ENCODE measurements around the gene KLK15.
"Not testable (repeated sequence)": the region's sequence is repeated elsewhere in the genome, so short reads cannot be mapped to it uniquely, and the experiment has no call there.

The KLK15 gene

GRCh38 chr19:50822661-50823208 is 10.6 kb downstream of the KLK15 start:
- in situ Hi-C loops (cut with MboI; ENCODE audit: low sequenced_read_pairs), result no loop called here

GRCh38 chr19:50821622-50822021 is 11.8 kb downstream of the KLK15 start:
- in situ Hi-C loops (cut with MboI; ENCODE audit: low sequenced_read_pairs), result no loop called here

- in situ Hi-C loops (cut with MboI; ENCODE audit: low sequenced_read_pairs), result no loop called here
Measured at GRCh38 chr19:50821248-50821612, 12.1 kb downstream of the KLK15 start.

GRCh38 chr19:50820549-50821247 is 12.7 kb downstream of the KLK15 start:
- in situ Hi-C loops (cut with MboI; ENCODE audit: low sequenced_read_pairs), result no loop called here

GRCh38 chr19:50820086-50820485 is 13.3 kb downstream of the KLK15 start:
- in situ Hi-C loops (cut with MboI; ENCODE audit: low sequenced_read_pairs), result no loop called here

DNA sequence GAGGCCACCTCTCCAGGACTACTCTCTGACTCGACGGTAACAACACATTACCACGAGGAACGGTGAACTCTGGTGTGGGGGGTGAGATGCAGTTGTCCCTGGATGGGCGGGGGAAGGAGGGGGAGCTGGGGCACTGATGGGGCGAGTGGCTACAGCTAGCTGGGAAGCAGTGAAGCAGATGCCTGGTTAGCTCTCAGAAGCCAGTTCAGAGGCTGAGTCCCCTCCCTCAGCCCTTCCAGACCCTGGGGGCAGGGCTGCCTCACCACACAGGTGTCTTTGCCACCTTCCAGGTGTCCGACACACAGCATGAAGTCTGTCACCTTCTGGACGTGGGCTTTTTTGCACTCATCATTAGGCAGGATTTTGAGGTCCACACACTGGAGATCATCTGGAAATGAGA is 13.7 kb downstream of the KLK15 start:
- in situ Hi-C loops (cut with MboI; ENCODE audit: low sequenced_read_pairs), result no loop called here

GRCh38 chr19:50818859-50819472 is 14.4 kb downstream of the KLK15 start:
- in situ Hi-C loops (cut with MboI; ENCODE audit: low sequenced_read_pairs), result no loop called here

DNA sequence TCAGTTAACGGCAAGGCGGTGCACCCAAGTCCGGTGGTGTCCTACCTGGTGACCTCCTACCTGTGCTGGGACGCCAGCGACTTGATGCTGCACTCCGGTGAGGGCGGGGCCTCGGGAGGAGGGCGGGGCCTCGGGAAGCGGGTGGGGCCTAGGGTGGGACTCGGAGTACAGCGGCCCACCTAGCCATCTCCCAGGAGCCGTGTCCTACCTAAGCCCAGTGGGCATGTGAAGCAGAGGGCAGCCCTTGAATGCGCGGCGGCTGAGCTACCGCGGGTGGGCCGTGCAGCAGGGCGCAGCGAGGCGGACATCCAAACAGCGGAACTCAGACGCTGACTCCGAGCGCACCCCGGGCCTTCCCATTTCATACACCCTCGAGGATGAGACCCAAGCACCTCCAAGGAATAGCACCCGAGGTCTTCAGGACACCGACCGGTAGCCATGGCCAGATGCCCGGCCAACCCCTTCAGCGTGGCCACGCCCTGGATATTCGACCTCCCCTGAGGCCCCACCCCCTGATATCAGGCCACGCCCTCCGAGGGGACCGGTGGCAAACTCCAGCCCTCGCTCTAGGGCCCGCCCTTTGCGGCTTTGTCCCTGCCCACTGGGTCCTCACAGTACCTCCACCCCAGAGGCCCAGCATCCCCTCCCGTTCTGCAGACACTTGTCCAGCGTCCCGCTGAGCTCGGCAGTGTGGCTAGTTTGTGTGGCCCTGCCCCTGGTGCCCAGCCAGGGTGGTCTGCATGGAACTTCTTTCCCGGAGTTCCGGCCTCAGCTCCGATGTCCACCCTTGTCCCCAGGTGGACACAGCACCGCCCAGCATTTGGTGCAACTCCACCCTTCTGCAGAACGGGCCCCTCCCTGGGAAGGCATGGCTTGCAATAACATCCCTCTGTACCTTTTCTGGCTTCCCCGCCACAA is 15.2 kb downstream of the KLK15 start:
- in situ Hi-C loops (cut with MboI; ENCODE audit: low sequenced_read_pairs), result no loop called here

GRCh38 chr19:50815439-50815838 is 17.9 kb downstream of the KLK15 start:
- in situ Hi-C loops (cut with MboI; ENCODE audit: low sequenced_read_pairs), result no loop called here

DNA sequence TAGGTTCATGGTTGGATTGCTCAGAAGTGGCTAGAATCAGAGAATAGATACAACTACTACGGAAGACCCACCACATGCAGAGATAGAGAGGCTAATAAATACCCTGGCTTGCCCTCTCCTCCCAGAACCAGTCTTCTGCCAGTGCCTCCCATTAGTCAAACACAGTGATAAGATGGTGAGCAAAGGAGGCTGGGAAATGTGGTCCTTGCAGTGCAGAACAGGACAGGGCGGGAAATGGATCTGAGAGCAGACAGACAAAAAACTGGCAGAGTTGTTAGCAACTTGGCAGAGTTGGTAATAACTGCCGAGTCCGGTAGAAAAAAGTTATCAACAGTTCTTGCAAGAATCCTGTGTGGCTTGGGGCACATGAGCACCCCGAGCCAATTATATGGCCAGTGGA is 18.5 kb downstream of the KLK15 start:
- in situ Hi-C loops (cut with MboI; ENCODE audit: low sequenced_read_pairs), result no loop called here

- in situ Hi-C loops (cut with MboI; ENCODE audit: low sequenced_read_pairs), result no loop called here
Measured at GRCh38 chr19:50812474-50812873, 20.9 kb downstream of the KLK15 start.

GRCh38 chr19:50811622-50812238 is 21.6 kb downstream of the KLK15 start:
- in situ Hi-C loops (cut with MboI; ENCODE audit: low sequenced_read_pairs), result not testable (repeated sequence)

DNA sequence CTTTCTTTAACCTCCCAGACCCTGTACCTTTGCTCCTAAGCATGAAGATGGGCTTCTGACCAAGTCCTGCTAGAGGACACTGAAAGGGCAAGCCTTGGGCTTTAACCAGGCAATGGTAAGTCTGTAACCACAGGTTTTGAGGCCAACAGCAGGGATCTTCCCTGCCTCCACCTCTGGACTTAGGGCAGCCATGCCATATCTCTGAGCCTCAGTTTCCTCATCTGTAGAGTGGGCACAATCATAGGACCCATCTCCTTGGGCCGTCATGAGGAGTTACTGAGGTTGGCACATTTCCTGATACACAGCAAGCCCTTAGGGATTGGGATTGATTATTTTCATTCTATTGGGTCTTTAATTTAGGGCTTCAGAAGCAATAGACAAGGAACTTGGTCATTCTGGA is 24.5 kb downstream of the KLK15 start:
- in situ Hi-C loops (cut with MboI; ENCODE audit: low sequenced_read_pairs), result no loop called here

- in situ Hi-C loops (cut with MboI; ENCODE audit: low sequenced_read_pairs), result no loop called here
Measured at GRCh38 chr19:50804420-50805272, 28.7 kb downstream of the KLK15 start.

GRCh38 chr19:50803633-50804419 is 29.5 kb downstream of the KLK15 start:
- in situ Hi-C loops (cut with MboI; ENCODE audit: low sequenced_read_pairs), result no loop called here

GRCh38 chr19:50801107-50801506 is 32.3 kb downstream of the KLK15 start:
- in situ Hi-C loops (cut with MboI; ENCODE audit: low sequenced_read_pairs), result no loop called here

DNA sequence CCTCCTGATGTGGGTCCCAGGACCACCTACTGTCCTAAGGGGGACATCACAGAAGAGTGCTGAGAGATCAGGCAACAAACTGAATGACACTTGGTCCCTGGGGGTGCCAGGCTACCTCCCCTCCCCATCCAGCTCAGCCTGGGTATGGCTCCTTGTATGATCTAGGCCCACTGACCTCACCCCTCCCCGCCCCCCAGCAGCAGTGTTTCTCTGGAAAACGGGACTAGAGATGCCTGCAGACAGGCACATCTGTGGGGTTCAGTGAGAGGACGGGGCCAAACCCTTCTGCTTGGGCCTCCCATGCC is 33.9 kb downstream of the KLK15 start:
- in situ Hi-C loops (cut with MboI; ENCODE audit: low sequenced_read_pairs), result loop anchor here (25.0 kb wide), 1 partner anchor 437 kb away; the partner anchor contains the start of gene NAPSA

DNA sequence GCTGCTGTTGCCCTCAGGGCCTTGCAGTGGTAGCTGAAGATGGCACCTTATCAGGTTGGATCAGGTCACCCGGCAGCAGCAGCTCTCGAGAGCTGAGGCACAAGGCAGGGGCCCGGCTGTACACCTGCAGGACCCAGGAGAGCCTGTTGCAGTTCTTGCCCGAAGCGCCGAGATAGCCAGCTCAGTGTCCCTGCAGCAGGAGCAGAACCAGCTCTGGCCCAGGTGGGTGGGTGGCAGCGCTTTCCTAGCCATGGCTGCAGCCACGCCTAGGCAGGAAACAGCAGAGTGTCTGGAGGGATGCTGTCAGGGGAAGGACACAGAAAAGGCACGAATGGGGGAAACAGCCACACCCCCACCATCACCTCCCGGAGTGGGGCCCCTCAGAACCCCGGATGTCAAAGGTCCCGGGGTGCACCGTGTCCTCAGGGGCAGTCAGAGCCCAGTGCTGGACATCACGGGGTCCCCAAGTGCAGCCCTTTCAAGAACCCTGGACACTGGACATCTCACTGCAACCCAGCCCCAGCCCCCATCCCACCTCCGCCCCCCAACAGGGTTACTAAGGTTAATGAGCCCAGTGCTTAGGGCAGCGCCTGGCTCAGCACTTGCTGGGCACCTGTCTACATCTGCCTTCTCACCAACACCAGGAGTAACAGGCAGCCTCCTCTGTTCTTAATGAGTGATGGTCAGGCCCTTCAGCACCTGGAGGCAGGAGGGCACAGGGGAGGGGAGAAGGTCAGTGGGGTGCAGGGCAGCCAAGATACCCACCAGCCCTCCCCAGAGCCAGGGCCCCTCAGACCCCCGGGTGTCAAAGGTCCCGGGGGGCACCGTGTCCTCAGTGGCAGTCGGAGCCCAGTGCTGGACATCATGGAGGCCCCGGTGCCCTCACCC is 34.5 kb downstream of the KLK15 start:
- in situ Hi-C loops (cut with MboI; ENCODE audit: low sequenced_read_pairs), result loop anchor here (25.0 kb wide), 1 partner anchor 437 kb away; the partner anchor contains the start of gene NAPSA
